ENCODE measurements around the gene PKHD1.

Gene PKHD1

GRCh38 chr6:52010806-52011205, 76.6 kb downstream of the PKHD1 start:
- no peak for DNase-seq (ENCODE audit: low read depth)
- H3K4me3 ChIP-seq (ENCODE audit: low read depth, low read length) = no peak overlapping the region
- TF ChIP-seq CTCF (conservative IDR thresholded peaks at IDR 0.05; ENCODE audit: low read depth, low read length) = no peak

GRCh38 chr6:52010145-52010544, 77.3 kb downstream of the PKHD1 start:
- no peak for DNase-seq (ENCODE audit: low read depth)
- TF ChIP-seq CTCF (conservative IDR thresholded peaks at IDR 0.05; ENCODE audit: low read depth, low read length) = no peak
- no peak overlapping the region for H3K4me3 ChIP-seq (ENCODE audit: low read depth, low read length)

- no peak for DNase-seq (ENCODE audit: low read depth)
- H3K4me3 ChIP-seq (ENCODE audit: low read depth, low read length) = no peak overlapping the region
- TF ChIP-seq CTCF (conservative IDR thresholded peaks at IDR 0.05; ENCODE audit: low read depth, low read length) = no peak
Measured at GRCh38 chr6:52009466-52010140, 77.8 kb downstream of the PKHD1 start.

GRCh38 chr6:52000064-52000463, 87.3 kb downstream of the PKHD1 start:
- TF ChIP-seq CTCF (conservative IDR thresholded peaks at IDR 0.05; ENCODE audit: low read depth, low read length) = no peak
- H3K4me3 ChIP-seq (ENCODE audit: low read depth, low read length) = no peak overlapping the region
- DNase-seq (ENCODE audit: low read depth) = no peak

GRCh38 chr6:51996296-51996947, 91.0 kb downstream of the PKHD1 start:
- no peak overlapping the region for H3K4me3 ChIP-seq (ENCODE audit: low read depth, low read length)
- no peak for TF ChIP-seq CTCF (conservative IDR thresholded peaks at IDR 0.05; ENCODE audit: low read depth, low read length)
- no peak for DNase-seq (ENCODE audit: low read depth)

- TF ChIP-seq CTCF (conservative IDR thresholded peaks at IDR 0.05; ENCODE audit: low read depth, low read length) = no peak
- DNase-seq (ENCODE audit: low read depth) = no peak
- H3K4me3 ChIP-seq (ENCODE audit: low read depth, low read length) = no peak overlapping the region
Measured at GRCh38 chr6:51995214-51995755, 92.1 kb downstream of the PKHD1 start.
